Sigmoid colon (tissue), 4 donors: ENCODE measurements around the gene QSOX1.

Source experiments
- EP300 ChIP-seq, 4 donors: sonication (generic); formaldehyde crosslinking; IDR thresholded peaks; one replicate each; pipeline ENCODE4 v1.6.1; 2017; ENCODE audit warnings: antibody characterized with exemption in 4 of 4
- POLR2A ChIP-seq, 2 donors: fragments of 450-650 bp; IDR thresholded peaks; one replicate each; pipeline ENCODE4 v1.6.1; 2016; ENCODE audit warnings: antibody characterized with exemption in 2 of 2, mild to moderate bottlenecking in 2 of 2, moderate library complexity in 2 of 2
- POLR2AphosphoS5 ChIP-seq, 4 donors: sonication (generic); formaldehyde crosslinking; IDR thresholded peaks; one replicate each; pipeline ENCODE4 v1.6.1; 2017; ENCODE audit warnings: antibody characterized with exemption in 4 of 4
- TF ChIP-seq, protein P1 (sequence below), 4 experiments: fragments of 450-650 bp in 3 of 4; fragments of 200-600 bp in 1 of 4; IDR thresholded peaks; one replicate each; pipeline ENCODE4 v1.5.1; 2016 to 2019; ENCODE audit warnings: antibody characterized with exemption in 4 of 4, mild to moderate bottlenecking in 3 of 4, moderate library complexity in 2 of 4

DNA sequence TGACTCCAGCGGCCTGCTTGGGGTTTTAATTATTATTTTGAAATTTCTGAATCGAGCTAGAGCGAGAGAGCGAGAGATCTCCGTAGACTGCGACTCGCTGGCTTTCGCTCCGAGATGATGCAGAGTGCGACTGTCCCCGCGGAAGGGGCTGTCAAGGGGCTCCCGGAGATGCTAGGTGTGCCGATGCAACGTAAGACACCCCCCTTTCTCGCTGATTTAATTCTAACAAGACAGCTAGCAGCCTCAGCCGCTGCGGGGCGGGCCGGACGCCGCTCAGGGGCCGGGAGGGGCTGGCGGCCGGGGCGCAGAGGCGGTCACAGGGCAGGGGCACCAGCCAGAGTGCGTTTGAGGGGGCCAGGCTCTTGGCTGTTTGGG lies 75.7 kb downstream of the QSOX1 start:
- TF ChIP-seq POLR2A (IDR thresholded peaks at IDR 0.05) (no peak), EP300 (IDR thresholded peaks at IDR 0.05) (no peak), POLR2AphosphoS5 (IDR thresholded peaks at IDR 0.05) (no peak)
- TF ChIP-seq, protein P1, sequence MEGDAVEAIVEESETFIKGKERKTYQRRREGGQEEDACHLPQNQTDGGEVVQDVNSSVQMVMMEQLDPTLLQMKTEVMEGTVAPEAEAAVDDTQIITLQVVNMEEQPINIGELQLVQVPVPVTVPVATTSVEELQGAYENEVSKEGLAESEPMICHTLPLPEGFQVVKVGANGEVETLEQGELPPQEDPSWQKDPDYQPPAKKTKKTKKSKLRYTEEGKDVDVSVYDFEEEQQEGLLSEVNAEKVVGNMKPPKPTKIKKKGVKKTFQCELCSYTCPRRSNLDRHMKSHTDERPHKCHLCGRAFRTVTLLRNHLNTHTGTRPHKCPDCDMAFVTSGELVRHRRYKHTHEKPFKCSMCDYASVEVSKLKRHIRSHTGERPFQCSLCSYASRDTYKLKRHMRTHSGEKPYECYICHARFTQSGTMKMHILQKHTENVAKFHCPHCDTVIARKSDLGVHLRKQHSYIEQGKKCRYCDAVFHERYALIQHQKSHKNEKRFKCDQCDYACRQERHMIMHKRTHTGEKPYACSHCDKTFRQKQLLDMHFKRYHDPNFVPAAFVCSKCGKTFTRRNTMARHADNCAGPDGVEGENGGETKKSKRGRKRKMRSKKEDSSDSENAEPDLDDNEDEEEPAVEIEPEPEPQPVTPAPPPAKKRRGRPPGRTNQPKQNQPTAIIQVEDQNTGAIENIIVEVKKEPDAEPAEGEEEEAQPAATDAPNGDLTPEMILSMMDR (IDR thresholded peaks at IDR 0.05): no peak
